ENCODE measurements around the gene SPINK2.

The SPINK2 gene

GRCh38 chr4:56828784-56829535 lies 7.5 kb upstream of the SPINK2 start:
- H3K14ac ChIP-seq (ENCODE audit: low read length) = no peak overlapping the region
- H3K36me3 ChIP-seq (replicated peaks in 1 of 2; ENCODE audit: control insufficient read depth in 2 of 2, insufficient read depth in 2 of 2, low read length in 2 of 2) = no peaks in the 10 kb centered on the region
- H3K4me1 ChIP-seq (ENCODE audit: control insufficient read depth in 2 of 2, insufficient read depth in 1 of 2, low read depth in 1 of 2, low read length in 2 of 2) = no peaks in the 10 kb centered on the region
- no peak overlapping the region for H2BK120ac ChIP-seq (ENCODE audit: low read depth, low read length)
- H3K79me1 ChIP-seq (ENCODE audit: low read depth, low read length) = no peaks in the 10 kb centered on the region
- no CpG with 5 or more reads among the region's 1 CpG for WGBS, 2 donors (ENCODE audit: extremely low coverage in 2 of 2, insufficient read length in 2 of 2, insufficient replicate concordance in 1 of 2)
- no peak overlapping the region for H3K18ac ChIP-seq (ENCODE audit: low read length)
- H3K27ac ChIP-seq (replicated peaks; ENCODE audit: low read length) = no peak overlapping the region
- no peak overlapping the region for H2AFZ ChIP-seq (ENCODE audit: low read length)
- H3K4me2 ChIP-seq (ENCODE audit: insufficient read depth, low read length, poor library complexity, severe bottlenecking) = no peak overlapping the region
- no peak overlapping the region for H4K8ac ChIP-seq (ENCODE audit: low read depth, low read length)
- no peak overlapping the region for H3K9ac ChIP-seq (ENCODE audit: low read depth, low read length, poor library complexity)
- H4K91ac ChIP-seq (ENCODE audit: low read depth, low read length, poor library complexity) = no peak overlapping the region
- DNase-seq (ENCODE audit: low spot score) = no peak
- peaks cover 0 to 3% (median 0%) of the 10 kb centered on the region in 3 experiments for H3K27me3 ChIP-seq (ENCODE audit: control insufficient read depth in 3 of 3, insufficient read depth in 3 of 3, low read depth in 1 of 3, low read length in 3 of 3)
- no peak overlapping the region for H2BK15ac ChIP-seq (ENCODE audit: low read length)
- H3K23ac ChIP-seq (ENCODE audit: low read depth, low read length, poor library complexity) = no peak overlapping the region
- H2BK5ac ChIP-seq (ENCODE audit: low read length) = no peak overlapping the region
- no peak overlapping the region for H2BK12ac ChIP-seq (ENCODE audit: low read length)
- no peak overlapping the region for H2AK5ac ChIP-seq (ENCODE audit: low read depth, low read length)
- H3K4me3 ChIP-seq (ENCODE audit: low read length in 2 of 2) = no peak overlapping the region
- H3K4ac ChIP-seq (ENCODE audit: low read length) = no peak overlapping the region
- H3K9me3 ChIP-seq (replicated peaks in 1 of 2; ENCODE audit: control insufficient read depth in 2 of 2, insufficient read depth in 1 of 2, low read depth in 1 of 2, low read length in 2 of 2) = no peaks in the 10 kb centered on the region

GRCh38 chr4:56823933-56824600 lies 2.6 kb upstream of the SPINK2 start:
- Histone ChIP-seq H3K27me3 (ENCODE audit: control insufficient read depth in 3 of 3, insufficient read depth in 3 of 3, low read depth in 1 of 3, low read length in 3 of 3) (peaks cover 2 to 40% (median 19%) of the 10 kb centered on the region in 3 experiments), H4K91ac (ENCODE audit: low read depth, low read length, poor library complexity) (no peak overlapping the region), H2AK5ac (ENCODE audit: low read depth, low read length) (no peak overlapping the region), H2BK120ac (ENCODE audit: low read depth, low read length) (no peak overlapping the region), H3K23ac (ENCODE audit: low read depth, low read length, poor library complexity) (no peak overlapping the region), H3K36me3 (replicated peaks in 1 of 2; ENCODE audit: control insufficient read depth in 2 of 2, insufficient read depth in 2 of 2, low read length in 2 of 2) (no peaks in the 10 kb centered on the region), H3K4me2 (ENCODE audit: insufficient read depth, low read length, poor library complexity, severe bottlenecking) (no peak overlapping the region), H2AFZ (ENCODE audit: low read length) (no peak overlapping the region), H3K79me1 (ENCODE audit: low read depth, low read length) (no peaks in the 10 kb centered on the region), H3K4me1 (ENCODE audit: control insufficient read depth in 2 of 2, insufficient read depth in 1 of 2, low read depth in 1 of 2, low read length in 2 of 2) (no peaks in the 10 kb centered on the region), H3K9ac (ENCODE audit: low read depth, low read length, poor library complexity) (no peak overlapping the region), H3K18ac (ENCODE audit: low read length) (no peak overlapping the region), H2BK15ac (ENCODE audit: low read length) (no peak overlapping the region), H3K4me3 (ENCODE audit: low read length in 2 of 2) (no peak overlapping the region), H2BK12ac (ENCODE audit: low read length) (no peak overlapping the region), H2BK5ac (ENCODE audit: low read length) (no peak overlapping the region), H3K27ac (replicated peaks; ENCODE audit: low read length) (no peak overlapping the region), H3K14ac (ENCODE audit: low read length) (no peak overlapping the region), H3K9me3 (replicated peaks in 1 of 2; ENCODE audit: control insufficient read depth in 2 of 2, insufficient read depth in 1 of 2, low read depth in 1 of 2, low read length in 2 of 2) (no peaks in the 10 kb centered on the region), H3K4ac (ENCODE audit: low read length) (no peak overlapping the region), H4K8ac (ENCODE audit: low read depth, low read length) (no peak overlapping the region)
- no peak for DNase-seq (ENCODE audit: low spot score)
- WGBS, 2 donors (ENCODE audit: extremely low coverage in 2 of 2, insufficient read length in 2 of 2, insufficient replicate concordance in 1 of 2) = no CpG with 5 or more reads among the region's 2 CpGs

GRCh38 chr4:56818797-56819196 lies 2.7 kb downstream of the SPINK2 start:
- Histone ChIP-seq H3K4ac (ENCODE audit: low read length) (no peak overlapping the region), H2BK5ac (ENCODE audit: low read length) (no peak overlapping the region), H3K27ac (replicated peaks; ENCODE audit: low read length) (no peak overlapping the region), H2BK12ac (ENCODE audit: low read length) (no peak overlapping the region), H3K14ac (ENCODE audit: low read length) (no peak overlapping the region), H2AK5ac (ENCODE audit: low read depth, low read length) (no peak overlapping the region), H2AFZ (ENCODE audit: low read length) (no peak overlapping the region), H4K8ac (ENCODE audit: low read depth, low read length) (no peak overlapping the region), H2BK120ac (ENCODE audit: low read depth, low read length) (no peak overlapping the region), H3K79me1 (ENCODE audit: low read depth, low read length) (no peaks in the 10 kb centered on the region), H4K91ac (ENCODE audit: low read depth, low read length, poor library complexity) (no peak overlapping the region), H3K4me3 (ENCODE audit: low read length in 2 of 2) (no peak overlapping the region), H3K18ac (ENCODE audit: low read length) (no peak overlapping the region), H3K4me1 (ENCODE audit: control insufficient read depth in 2 of 2, insufficient read depth in 1 of 2, low read depth in 1 of 2, low read length in 2 of 2) (no peaks in the 10 kb centered on the region), H3K9me3 (replicated peaks in 1 of 2; ENCODE audit: control insufficient read depth in 2 of 2, insufficient read depth in 1 of 2, low read depth in 1 of 2, low read length in 2 of 2) (no peaks in the 10 kb centered on the region), H3K9ac (ENCODE audit: low read depth, low read length, poor library complexity) (no peak overlapping the region), H2BK15ac (ENCODE audit: low read length) (no peak overlapping the region), H3K23ac (ENCODE audit: low read depth, low read length, poor library complexity) (no peak overlapping the region), H3K4me2 (ENCODE audit: insufficient read depth, low read length, poor library complexity, severe bottlenecking) (no peak overlapping the region), H3K36me3 (replicated peaks in 1 of 2; ENCODE audit: control insufficient read depth in 2 of 2, insufficient read depth in 2 of 2, low read length in 2 of 2) (no peaks in the 10 kb centered on the region), H3K27me3 (ENCODE audit: control insufficient read depth in 3 of 3, insufficient read depth in 3 of 3, low read depth in 1 of 3, low read length in 3 of 3) (peaks cover 2 to 43% (median 19%) of the 10 kb centered on the region in 3 experiments)
- DNase-seq (ENCODE audit: low spot score) = no peak
- WGBS, 2 donors (ENCODE audit: extremely low coverage in 2 of 2, insufficient read length in 2 of 2, insufficient replicate concordance in 1 of 2) = no CpG with 5 or more reads among the region's 1 CpG

GRCh38 chr4:56817840-56818491 lies 3.5 kb downstream of the SPINK2 start:
- H3K27ac ChIP-seq (replicated peaks; ENCODE audit: low read length) = no peak overlapping the region
- DNase-seq (ENCODE audit: low spot score) = no peak
- no CpG with 5 or more reads among the region's 5 CpGs for WGBS, 2 donors (ENCODE audit: extremely low coverage in 2 of 2, insufficient read length in 2 of 2, insufficient replicate concordance in 1 of 2)

More at GRCh38 chr4:56817840-56818491, 3.5 kb downstream of the SPINK2 start:
- Histone ChIP-seq H4K91ac (ENCODE audit: low read depth, low read length, poor library complexity) (no peak overlapping the region), H3K4ac (ENCODE audit: low read length) (no peak overlapping the region), H3K79me1 (ENCODE audit: low read depth, low read length) (no peaks in the 10 kb centered on the region), H3K18ac (ENCODE audit: low read length) (no peak overlapping the region), H3K4me2 (ENCODE audit: insufficient read depth, low read length, poor library complexity, severe bottlenecking) (no peak overlapping the region), H2BK12ac (ENCODE audit: low read length) (no peak overlapping the region), H2AFZ (ENCODE audit: low read length) (no peak overlapping the region), H3K14ac (ENCODE audit: low read length) (no peak overlapping the region), H3K36me3 (replicated peaks in 1 of 2; ENCODE audit: control insufficient read depth in 2 of 2, insufficient read depth in 2 of 2, low read length in 2 of 2) (no peaks in the 10 kb centered on the region), H4K8ac (ENCODE audit: low read depth, low read length) (no peak overlapping the region), H3K4me1 (ENCODE audit: control insufficient read depth in 2 of 2, insufficient read depth in 1 of 2, low read depth in 1 of 2, low read length in 2 of 2) (no peaks in the 10 kb centered on the region), H3K23ac (ENCODE audit: low read depth, low read length, poor library complexity) (no peak overlapping the region), H3K9ac (ENCODE audit: low read depth, low read length, poor library complexity) (no peak overlapping the region), H2AK5ac (ENCODE audit: low read depth, low read length) (no peak overlapping the region), H3K4me3 (ENCODE audit: low read length in 2 of 2) (no peak overlapping the region), H3K27me3 (ENCODE audit: control insufficient read depth in 3 of 3, insufficient read depth in 3 of 3, low read depth in 1 of 3, low read length in 3 of 3) (peaks cover 2 to 43% (median 19%) of the 10 kb centered on the region in 3 experiments), H2BK15ac (ENCODE audit: low read length) (no peak overlapping the region), H2BK5ac (ENCODE audit: low read length) (no peak overlapping the region), H2BK120ac (ENCODE audit: low read depth, low read length) (no peak overlapping the region), H3K9me3 (replicated peaks in 1 of 2; ENCODE audit: control insufficient read depth in 2 of 2, insufficient read depth in 1 of 2, low read depth in 1 of 2, low read length in 2 of 2) (no peaks in the 10 kb centered on the region)

Data from neuronal stem cell (in vitro differentiated cells).